HEK293 (cell line): ENCODE data around the gene PRUNE2.
A peak's percentile ranks its signal among the peaks of the same experiment; 100 is the strongest.
"Not testable (repeated sequence)": the region's sequence is repeated elsewhere in the genome, so short reads cannot be mapped to it uniquely, and the experiment has no call there.

Experiments used
- CTCF ChIA-PET: fragments of 350-600 bp; formaldehyde crosslinking; extraction: SDS; loops from one replicate; lab custom pipeline; 2021; ENCODE audit warnings: antibody characterized with exemption; lab: Yijun Ruan, JAX
- POLR2A ChIA-PET: fragments of 300-600 bp; formaldehyde crosslinking; extraction: SDS; loops from one replicate; lab custom pipeline; 2020; ENCODE audit warnings: antibody characterized with exemption, inconsistent platforms; lab: Yijun Ruan, JAX
- H3K27ac ChIP-seq: fragments of 200-500 bp; sonication (Bioruptor generic); 2 replicates; pipeline ENCODE4 v1.5.1; 2014; ENCODE audit warnings: low read depth, low read length, control low read depth, inconsistent platforms; ENCODE audit errors: extremely low read depth
- H3K36me3 ChIP-seq, 2 experiments: fragments of 200-500 bp in 1 of 2; sonication (Bioruptor generic) in 1 of 2; 1 replicate in 1 of 2; 2 replicates in 1 of 2; pipeline ENCODE4 v1.5.1; 2014 to 2017; ENCODE audit warnings: inconsistent platforms in 2 of 2, low read length in 2 of 2; ENCODE audit not compliant: control insufficient read depth in 2 of 2, insufficient read depth in 1 of 2
- H3K4me1 ChIP-seq: fragments of 200-500 bp; sonication (Bioruptor generic); 2 replicates; pipeline ENCODE4 v1.5.1; 2014; ENCODE audit warnings: mild to moderate bottlenecking, low read length, inconsistent platforms; ENCODE audit not compliant: control insufficient read depth, insufficient read depth
- H3K4me3 ChIP-seq: 2 replicates; pipeline ENCODE4 v1.5.1; 2011; ENCODE audit warnings: low read depth, mild to moderate bottlenecking, control low read depth, low read length, moderate library complexity
- H3K9me3 ChIP-seq: fragments of 200-500 bp; sonication (Bioruptor generic); 2 replicates; pipeline ENCODE4 v1.5.1; 2014; ENCODE audit warnings: low read depth, low read length, inconsistent platforms; ENCODE audit not compliant: control insufficient read depth, insufficient read depth
- ELK4 ChIP-seq: IDR thresholded peaks from 2 replicates; pipeline ENCODE4 v1.6.1; 2011; ENCODE audit warnings: mild to moderate bottlenecking, low read depth, low read length, borderline replicate concordance
- HOXC10 ChIP-seq: sonication (generic); formaldehyde crosslinking; IDR thresholded peaks from 2 replicates; pipeline ENCODE4 v1.8.1; 2023; ENCODE audit warnings: mild to moderate bottlenecking, missing genetic modification reagents
- KLF7 ChIP-seq: fragments of 450-650 bp; formaldehyde crosslinking; IDR thresholded peaks from 2 replicates; pipeline ENCODE4 v1.5.1; 2016; ENCODE audit warnings: missing biosample characterization, missing genetic modification characterization, borderline replicate concordance
- PRDM6 ChIP-seq: fragments of 450-650 bp; formaldehyde crosslinking; IDR thresholded peaks from 2 replicates; pipeline ENCODE4 v1.5.1; 2017; ENCODE audit warnings: missing biosample characterization, missing genetic modification characterization
- REPIN1 ChIP-seq: fragments of 450-650 bp; formaldehyde crosslinking; IDR thresholded peaks from 2 replicates; pipeline ENCODE4 v1.5.1; 2017; ENCODE audit warnings: missing biosample characterization, missing genetic modification characterization, low read depth
- TRIM28 ChIP-seq: IDR thresholded peaks from 2 replicates; pipeline ENCODE4 v1.6.1; 2011; ENCODE audit warnings: low read length, control low read depth, borderline replicate concordance
- WT1 ChIP-seq: fragments of 450-650 bp; formaldehyde crosslinking; IDR thresholded peaks from 2 replicates; pipeline ENCODE4 v1.5.1; 2016; ENCODE audit warnings: missing biosample characterization, missing genetic modification characterization
- ZFHX2 ChIP-seq: fragments of 450-650 bp; formaldehyde crosslinking; conservative IDR thresholded peaks from 2 replicates; pipeline ENCODE4 v1.5.1; 2016; ENCODE audit warnings: missing biosample characterization, missing genetic modification characterization
- ZNF10 ChIP-seq: fragments of 450-650 bp; formaldehyde crosslinking; IDR thresholded peaks from 2 replicates; pipeline ENCODE4 v1.5.1; 2017; ENCODE audit warnings: missing biosample characterization, missing genetic modification characterization
- ZNF112 ChIP-seq: fragments of 450-650 bp; formaldehyde crosslinking; IDR thresholded peaks from 2 replicates; pipeline ENCODE4 v1.5.0; 2017; ENCODE audit warnings: missing biosample characterization, missing genetic modification characterization
- ZNF132 ChIP-seq: fragments of 450-650 bp; formaldehyde crosslinking; IDR thresholded peaks from 2 replicates; pipeline ENCODE4 v1.5.1; 2017; ENCODE audit warnings: missing biosample characterization, missing genetic modification characterization, borderline replicate concordance
- ZNF16 ChIP-seq: fragments of 450-650 bp; formaldehyde crosslinking; IDR thresholded peaks from 2 replicates; pipeline ENCODE4 v1.5.1; 2016; ENCODE audit warnings: low read depth, missing biosample characterization, missing genetic modification characterization
- ZNF169 ChIP-seq: fragments of 450-650 bp; formaldehyde crosslinking; IDR thresholded peaks from 2 replicates; pipeline ENCODE4 v1.5.1; 2016; ENCODE audit warnings: missing biosample characterization, missing genetic modification characterization
- ZNF514 ChIP-seq: fragments of 450-650 bp; formaldehyde crosslinking; IDR thresholded peaks from 2 replicates; pipeline ENCODE4 v1.5.1; 2016; ENCODE audit warnings: missing biosample characterization, missing genetic modification characterization
- ZNF549 ChIP-seq: fragments of 450-650 bp; IDR thresholded peaks from 2 replicates; pipeline ENCODE4 v1.5.1; 2018; ENCODE audit warnings: missing biosample characterization, missing genetic modification characterization, mild to moderate bottlenecking, inconsistent platforms, moderate library complexity
- ZNF621 ChIP-seq: fragments of 450-650 bp; formaldehyde crosslinking; IDR thresholded peaks from 2 replicates; pipeline ENCODE4 v1.5.1; 2017; ENCODE audit warnings: missing biosample characterization, missing genetic modification characterization
- ZNF664 ChIP-seq: fragments of 450-650 bp; formaldehyde crosslinking; IDR thresholded peaks from 2 replicates; pipeline ENCODE4 v1.5.1; 2016; ENCODE audit warnings: missing biosample characterization, missing genetic modification characterization
- ZNF692 ChIP-seq: fragments of 450-650 bp; formaldehyde crosslinking; IDR thresholded peaks from 2 replicates; pipeline ENCODE4 v1.5.1; 2016; ENCODE audit warnings: missing biosample characterization, missing genetic modification characterization
- ZNF747 ChIP-seq: fragments of 450-650 bp; formaldehyde crosslinking; IDR thresholded peaks from 2 replicates; pipeline ENCODE4 v1.5.1; 2016; ENCODE audit warnings: missing biosample characterization, missing genetic modification characterization
- ZNF785 ChIP-seq: fragments of 450-650 bp; formaldehyde crosslinking; IDR thresholded peaks from 2 replicates; pipeline ENCODE4 v1.5.1; 2016; ENCODE audit warnings: missing biosample characterization, missing genetic modification characterization
- TF ChIP-seq, protein P1 (sequence below): fragments of 450-650 bp; formaldehyde crosslinking; IDR thresholded peaks from 2 replicates; pipeline ENCODE4 v1.5.1; 2016; ENCODE audit warnings: missing biosample characterization, missing genetic modification characterization
- TF ChIP-seq, protein P2 (sequence below): fragments of 450-650 bp; formaldehyde crosslinking; IDR thresholded peaks from 2 replicates; pipeline ENCODE4 v1.5.1; 2016; ENCODE audit warnings: missing biosample characterization, missing genetic modification characterization, low read depth

Gene PRUNE2

GRCh38 chr9:76667521-76667957 lies 238.4 kb downstream of the PRUNE2 start:
- H3K36me3 ChIP-seq: no peaks in the 10 kb centered on the region
- ChIA-PET POLR2A (interaction anchor here (1.1 kb wide), 1 partner anchor 25 kb away, joined by 5 read pairs; no protein-coding TSS in a partner anchor), CTCF (interaction anchor here (0.8 to 1.1 kb wide), 2 partner anchors 33 to 91 kb away, joined by 3 read pairs; no protein-coding TSS in a partner anchor)
- 0 out of 2 replicates have a peak, but pooled peaks have one; percentile 45 for TF ChIP-seq ZNF10
- no peak for TF ChIP-seq ZNF16
- TF ChIP-seq TRIM28: peak; percentile 18; the same call in 1 of the 2 replicates
- no peak overlapping the region for H3K4me3 ChIP-seq
- peaks cover 9% of the 10 kb centered on the region for H3K4me1 ChIP-seq
- H3K27ac ChIP-seq: no peak overlapping the region
- no peaks in the 10 kb centered on the region for H3K9me3 ChIP-seq

DNA sequence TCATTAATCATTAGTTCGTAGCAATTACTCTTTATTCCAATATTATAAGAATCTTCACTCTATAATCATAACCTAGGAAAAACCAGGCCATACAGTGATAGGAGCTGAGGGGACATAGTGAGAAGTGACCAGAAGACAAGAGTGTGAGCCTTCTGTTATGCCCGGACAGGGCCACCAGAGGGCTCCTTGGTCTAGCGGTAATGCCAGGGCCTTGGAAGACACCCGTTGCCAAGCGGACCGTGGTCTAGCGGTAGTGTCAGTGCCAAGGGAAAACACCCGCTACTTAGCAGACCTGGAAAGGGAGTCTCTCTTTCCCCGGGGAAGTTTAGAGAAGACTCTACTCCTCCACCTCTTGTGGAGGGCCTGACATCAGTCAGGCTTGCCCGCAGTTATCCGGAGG lies 239.9 kb downstream of the PRUNE2 start:
- H3K27ac ChIP-seq, H3K36me3 ChIP-seq, POLR2A ChIA-PET, H3K4me3 ChIP-seq, H3K9me3 ChIP-seq, H3K4me1 ChIP-seq: not testable (repeated sequence)
- CTCF ChIA-PET: interaction anchor here (1.0 kb wide), 1 partner anchor 38 kb away, joined by 3 read pairs; no protein-coding TSS in a partner anchor

DNA sequence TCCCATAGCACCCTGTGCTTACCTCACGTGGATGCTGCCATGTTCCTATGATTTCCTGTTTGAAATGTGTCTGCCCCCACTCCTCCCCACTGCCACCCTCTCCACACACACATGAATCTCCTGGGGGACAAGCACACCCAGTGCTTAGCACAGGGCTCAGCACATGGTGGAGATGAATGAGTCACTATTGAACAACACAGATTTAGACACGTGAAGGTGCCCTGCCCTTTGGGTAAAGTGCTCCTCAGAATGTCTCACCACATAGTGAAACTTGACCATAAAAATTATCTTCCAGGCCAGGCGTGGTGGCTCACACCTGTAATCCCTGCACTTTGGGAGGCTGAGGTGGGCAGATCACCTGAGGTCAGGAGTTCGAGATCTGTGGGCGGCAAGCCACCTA lies 240.5 kb downstream of the PRUNE2 start:
- CTCF ChIA-PET: interaction anchor here (1.0 kb wide), 1 partner anchor 39 kb away, joined by 3 read pairs; no protein-coding TSS in a partner anchor
- no peak overlapping the region for H3K4me3 ChIP-seq
- no peaks in the 10 kb centered on the region for H3K9me3 ChIP-seq
- POLR2A ChIA-PET: no interaction called here
- no peaks in the 10 kb centered on the region for H3K36me3 ChIP-seq
- H3K4me1 ChIP-seq: peaks cover 9% of the 10 kb centered on the region
- H3K27ac ChIP-seq: no peak overlapping the region
- TF ChIP-seq ELK4 (no peak), ZNF747 (tag by site-specific recombination) (no peak)
- TF ChIP-seq, protein P1, sequence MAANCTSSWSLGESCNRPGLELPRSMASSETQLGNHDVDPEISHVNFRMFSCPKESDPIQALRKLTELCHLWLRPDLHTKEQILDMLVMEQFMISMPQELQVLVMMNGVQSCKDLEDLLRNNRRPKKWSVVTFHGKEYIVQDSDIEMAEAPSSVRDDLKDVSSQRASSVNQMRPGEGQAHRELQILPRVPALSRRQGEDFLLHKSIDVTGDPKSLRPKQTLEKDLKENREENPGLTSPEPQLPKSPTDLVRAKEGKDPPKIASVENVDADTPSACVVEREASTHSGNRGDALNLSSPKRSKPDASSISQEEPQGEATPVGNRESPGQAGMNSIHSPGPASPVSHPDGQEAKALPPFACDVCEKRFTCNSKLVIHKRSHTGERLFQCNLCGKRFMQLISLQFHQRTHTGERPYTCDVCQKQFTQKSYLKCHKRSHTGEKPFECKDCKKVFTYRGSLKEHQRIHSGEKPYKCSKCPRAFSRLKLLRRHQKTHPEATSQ (tag by site-specific recombination): no peak

- H3K4me1 ChIP-seq: peaks cover 9% of the 10 kb centered on the region
- H3K36me3 ChIP-seq: no peaks in the 10 kb centered on the region
- ChIA-PET POLR2A (no interaction called here), CTCF (interaction anchor here (0.6 to 0.8 kb wide), 2 partner anchors 38 to 260 kb away, joined by 4 read pairs; no protein-coding TSS in a partner anchor)
- H3K9me3 ChIP-seq: no peaks in the 10 kb centered on the region
- H3K4me3 ChIP-seq: no peak overlapping the region
- H3K27ac ChIP-seq: no peak overlapping the region
- TF ChIP-seq ZNF621 (tag by site-specific recombination) (no peak), ZNF664 (no peak), ZNF785 (no peak), ZNF112 (tag by site-specific recombination) (no peak), WT1 (no peak), ZNF549 (tag by site-specific recombination) (no peak), ZNF692 (tag by site-specific recombination) (no peak), ZNF514 (tag by site-specific recombination) (no peak), PRDM6 (no peak), ZFHX2 (no peak), ZNF132 (no peak), REPIN1 (tag by site-specific recombination) (no peak), KLF7 (no peak), HOXC10 (no peak), ZNF169 (no peak)
- TF ChIP-seq, protein P2, sequence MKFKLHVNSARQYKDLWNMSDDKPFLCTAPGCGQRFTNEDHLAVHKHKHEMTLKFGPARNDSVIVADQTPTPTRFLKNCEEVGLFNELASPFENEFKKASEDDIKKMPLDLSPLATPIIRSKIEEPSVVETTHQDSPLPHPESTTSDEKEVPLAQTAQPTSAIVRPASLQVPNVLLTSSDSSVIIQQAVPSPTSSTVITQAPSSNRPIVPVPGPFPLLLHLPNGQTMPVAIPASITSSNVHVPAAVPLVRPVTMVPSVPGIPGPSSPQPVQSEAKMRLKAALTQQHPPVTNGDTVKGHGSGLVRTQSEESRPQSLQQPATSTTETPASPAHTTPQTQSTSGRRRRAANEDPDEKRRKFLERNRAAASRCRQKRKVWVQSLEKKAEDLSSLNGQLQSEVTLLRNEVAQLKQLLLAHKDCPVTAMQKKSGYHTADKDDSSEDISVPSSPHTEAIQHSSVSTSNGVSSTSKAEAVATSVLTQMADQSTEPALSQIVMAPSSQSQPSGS: no peak
Measured at GRCh38 chr9:76664120-76664519, 241.8 kb downstream of the PRUNE2 start.
